Smooth muscle cell (in vitro differentiated cells): Measurements from ENCODE around the gene ZC2HC1B. TPM values are rescaled to one million over a fixed set of nuclear protein-coding genes. Genes with fewer than 3 reads are reported as not detected.
A peak's percentile ranks its signal among the peaks of the same experiment; 100 is the strongest.

Experiments used
- DNase-seq: peaks from one replicate; lab custom pipeline; 2025; ENCODE audit not compliant: unreplicated experiment; lab: John Stamatoyannopoulos, UW
- H2AFZ ChIP-seq: fragments of 200-600 bp; sonication (generic); 2 replicates; pipeline ENCODE4 v1.6.0; 2016; ENCODE audit warnings: antibody characterized with exemption, low read depth, mild to moderate bottlenecking
- H3F3A ChIP-seq: fragments of 200-600 bp; sonication (generic); 2 replicates; pipeline ENCODE4 v1.6.0; 2017; ENCODE audit warnings: antibody characterized with exemption, low read depth
- H3K27ac ChIP-seq: fragments of 200-600 bp; sonication (generic); 2 replicates; pipeline ENCODE4 v1.5.1; 2016; ENCODE audit warnings: low read depth, mild to moderate bottlenecking
- H3K27me3 ChIP-seq: fragments of 200-600 bp; sonication (generic); 2 replicates; pipeline ENCODE4 v1.6.1; 2016; ENCODE audit warnings: low read depth, mild to moderate bottlenecking
- H3K36me3 ChIP-seq: fragments of 200-600 bp; sonication (generic); 2 replicates; pipeline ENCODE4 v1.5.1; 2016; ENCODE audit warnings: low read depth
- H3K4me1 ChIP-seq: fragments of 200-600 bp; sonication (generic); 2 replicates; pipeline ENCODE4 v1.5.1; 2016; ENCODE audit warnings: low read depth
- H3K4me2 ChIP-seq: fragments of 200-600 bp; sonication (generic); 2 replicates; pipeline ENCODE4 v1.6.0; 2016; ENCODE audit warnings: mild to moderate bottlenecking
- H3K4me3 ChIP-seq: fragments of 200-600 bp; sonication (generic); 2 replicates; pipeline ENCODE4 v1.5.1; 2016; ENCODE audit warnings: mild to moderate bottlenecking
- H3K79me2 ChIP-seq: fragments of 200-600 bp; sonication (generic); 2 replicates; pipeline ENCODE4 v1.6.0; 2016; ENCODE audit warnings: low read depth, mild to moderate bottlenecking
- H3K9ac ChIP-seq: fragments of 200-600 bp; sonication (generic); 2 replicates; pipeline ENCODE4 v1.6.0; 2016; ENCODE audit warnings: low read depth
- H3K9me3 ChIP-seq: fragments of 200-600 bp; sonication (generic); replicated peaks from 2 replicates; pipeline ENCODE4 v1.5.1; 2016; ENCODE audit warnings: low read depth
- H4K20me1 ChIP-seq: fragments of 200-600 bp; sonication (generic); 2 replicates; pipeline ENCODE4 v1.6.0; 2016; ENCODE audit warnings: low read depth
- WGBS: methylation state at CpG from one replicate; pipeline ENCODE4 v1.1.7; 2016; ENCODE audit warnings: low lambda C conversion rate; 5-methylcytosine and 5-hydroxymethylcytosine counted together
- polyA plus RNA-seq: library from polyadenylated mRNA; unstranded; fragments of >200 nt; fragmentation: Nextera tagmentation; extraction: Ambion mirVana; gene quantifications from 2 replicates; pipeline ENCODE4 v1.2.1, GENCODE V29; 2016
- total RNA-seq: library from RNA; depleted of rRNA; stranded (reverse); fragments of >200 nt; gene quantifications from 2 replicates; pipeline ENCODE4 v1.2.3, GENCODE V29; 2014
- TF ChIP-seq, protein P1 (sequence below): fragments of 200-600 bp; sonication (generic); IDR thresholded peaks from 2 replicates; pipeline ENCODE4 v1.5.1; 2017; ENCODE audit warnings: borderline replicate concordance, mild to moderate bottlenecking, antibody characterized with exemption; ENCODE audit not compliant: insufficient read depth, poor library complexity, severe bottlenecking

ZC2HC1B gene
- total and polyA plus RNA-seq, 2 experiments from 2014 or later = not detected

GRCh38 chr6:143973097-143973966 lies 109.1 kb downstream of the ZC2HC1B start:
- DNase-seq = no peak
- Histone ChIP-seq H3F3A (peaks cover 12% of the 10 kb centered on the region), H2AFZ (peak overlapping the region; percentile 18), H3K79me2 (peaks cover 7% of the 10 kb centered on the region), H3K27ac (peak overlapping the region; percentile 63), H3K9me3 (no peaks in the 10 kb centered on the region), H4K20me1 (peaks cover 8% of the 10 kb centered on the region), H3K27me3 (no peaks in the 10 kb centered on the region), H3K36me3 (no peaks in the 10 kb centered on the region), H3K9ac (no peak overlapping the region), H3K4me1 (peaks cover 57% of the 10 kb centered on the region), H3K4me3 (no peak overlapping the region), H3K4me2 (peak overlapping the region; percentile 51)
- TF ChIP-seq, protein P1, sequence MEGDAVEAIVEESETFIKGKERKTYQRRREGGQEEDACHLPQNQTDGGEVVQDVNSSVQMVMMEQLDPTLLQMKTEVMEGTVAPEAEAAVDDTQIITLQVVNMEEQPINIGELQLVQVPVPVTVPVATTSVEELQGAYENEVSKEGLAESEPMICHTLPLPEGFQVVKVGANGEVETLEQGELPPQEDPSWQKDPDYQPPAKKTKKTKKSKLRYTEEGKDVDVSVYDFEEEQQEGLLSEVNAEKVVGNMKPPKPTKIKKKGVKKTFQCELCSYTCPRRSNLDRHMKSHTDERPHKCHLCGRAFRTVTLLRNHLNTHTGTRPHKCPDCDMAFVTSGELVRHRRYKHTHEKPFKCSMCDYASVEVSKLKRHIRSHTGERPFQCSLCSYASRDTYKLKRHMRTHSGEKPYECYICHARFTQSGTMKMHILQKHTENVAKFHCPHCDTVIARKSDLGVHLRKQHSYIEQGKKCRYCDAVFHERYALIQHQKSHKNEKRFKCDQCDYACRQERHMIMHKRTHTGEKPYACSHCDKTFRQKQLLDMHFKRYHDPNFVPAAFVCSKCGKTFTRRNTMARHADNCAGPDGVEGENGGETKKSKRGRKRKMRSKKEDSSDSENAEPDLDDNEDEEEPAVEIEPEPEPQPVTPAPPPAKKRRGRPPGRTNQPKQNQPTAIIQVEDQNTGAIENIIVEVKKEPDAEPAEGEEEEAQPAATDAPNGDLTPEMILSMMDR = no peak
- WGBS = 36% methylated on average over 13 of the region's 13 CpGs

DNA sequence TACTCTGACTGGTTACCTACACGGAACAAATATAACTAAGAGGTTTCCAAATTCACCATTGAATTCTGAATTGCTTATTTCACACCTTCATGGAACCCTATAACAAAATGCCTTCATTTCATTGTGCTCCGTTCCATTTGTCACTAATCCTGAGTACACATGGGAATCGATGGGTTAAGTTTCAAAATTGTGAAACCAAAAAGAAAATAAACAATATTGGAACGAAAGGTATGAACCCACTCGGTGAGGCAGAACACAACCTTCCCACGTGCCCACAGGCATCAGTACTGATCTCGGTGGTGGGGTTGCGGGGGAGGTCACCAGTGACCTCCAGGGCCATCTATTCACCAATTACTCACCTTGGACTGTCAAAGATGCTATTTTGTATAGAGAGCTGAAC lies 109.8 kb downstream of the ZC2HC1B start:
- H3K4me3 ChIP-seq = no peak overlapping the region
- 66% methylated on average over 8 of the region's 8 CpGs for WGBS
- peaks cover 12% of the 10 kb centered on the region for H3F3A ChIP-seq
- no peak for DNase-seq
- H3K27me3 ChIP-seq = no peaks in the 10 kb centered on the region
- no peak overlapping the region for H2AFZ ChIP-seq
- H3K4me2 ChIP-seq = no peak overlapping the region
- no peak overlapping the region for H3K9ac ChIP-seq
- TF ChIP-seq, protein P1 = no peak
- H4K20me1 ChIP-seq = peaks cover 11% of the 10 kb centered on the region
- no peaks in the 10 kb centered on the region for H3K9me3 ChIP-seq
- H3K27ac ChIP-seq = peak overlapping the region; percentile 63
- H3K4me1 ChIP-seq = peaks cover 49% of the 10 kb centered on the region
- peaks cover 11% of the 10 kb centered on the region for H3K79me2 ChIP-seq
- H3K36me3 ChIP-seq = no peaks in the 10 kb centered on the region

DNA sequence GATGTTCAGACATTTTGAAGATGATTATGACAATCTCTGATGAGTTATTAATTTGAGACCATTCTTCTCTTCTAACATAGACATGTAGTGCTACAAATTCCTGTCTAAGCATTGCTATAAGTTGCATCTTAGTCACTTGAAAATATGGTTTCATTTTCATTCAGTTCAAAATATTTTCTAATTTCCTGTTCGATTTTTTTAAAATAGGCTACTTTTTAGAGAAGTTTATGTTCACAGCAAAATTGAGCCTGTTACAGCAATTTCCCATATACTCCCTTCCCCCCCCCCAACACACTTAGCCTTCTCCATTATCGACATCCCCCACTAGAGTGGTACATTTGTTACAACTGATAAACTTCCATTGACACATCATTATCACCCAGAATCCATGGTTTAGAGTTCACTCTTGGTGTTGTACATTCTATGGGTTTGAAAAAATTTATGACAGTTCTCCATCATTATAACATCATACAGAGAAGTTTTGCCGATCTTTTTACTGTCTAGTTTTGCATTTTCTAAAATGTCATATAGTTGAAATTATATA lies 112.6 kb downstream of the ZC2HC1B start:
- H3F3A ChIP-seq = peaks cover 14% of the 10 kb centered on the region
- no peaks in the 10 kb centered on the region for H3K36me3 ChIP-seq
- peaks cover 14% of the 10 kb centered on the region for H4K20me1 ChIP-seq
- 71% methylated on average over 3 of the region's 3 CpGs for WGBS
- no peak overlapping the region for H3K9ac ChIP-seq
- H3K4me1 ChIP-seq = peaks cover 22% of the 10 kb centered on the region
- no peak for DNase-seq
- no peaks in the 10 kb centered on the region for H3K27me3 ChIP-seq
- H3K4me3 ChIP-seq = no peak overlapping the region
- peak overlapping the region; percentile 0 for H3K27ac ChIP-seq
- peak overlapping the region; percentile 31 for H3K4me2 ChIP-seq
- peaks cover 15% of the 10 kb centered on the region for H3K79me2 ChIP-seq
- TF ChIP-seq, protein P1 = no peak
- peak overlapping the region; percentile 47 for H2AFZ ChIP-seq
- no peaks in the 10 kb centered on the region for H3K9me3 ChIP-seq
